Measurements from ENCODE around the gene DIAPH2.
"Not testable (repeated sequence)": the region's sequence is repeated elsewhere in the genome, so short reads cannot be mapped to it uniquely, and the experiment has no call there.

DIAPH2 gene

GRCh38 chrX:96707804-96708203 lies 23.2 kb downstream of the DIAPH2 start:
- Histone ChIP-seq H4K20me1 (ENCODE audit: insufficient read depth, low read length, poor library complexity, severe bottlenecking) (no peaks in the 10 kb centered on the region), H3K27me3 (ENCODE audit: insufficient read depth, low read length, poor library complexity, severe bottlenecking) (no peaks in the 10 kb centered on the region), H3K9ac (ENCODE audit: low read depth, low read length, poor library complexity, severe bottlenecking) (no peak overlapping the region), H2AFZ (ENCODE audit: low read length) (no peak overlapping the region), H3K4me2 (ENCODE audit: low read depth, low read length, poor library complexity, severe bottlenecking) (no peak overlapping the region), H3K9me3 (ENCODE audit: insufficient read depth, low read depth, low read length) (no peaks in the 10 kb centered on the region), H3K4me3 (ENCODE audit: low read length, poor library complexity, severe bottlenecking) (no peak overlapping the region), H3K4me1 (ENCODE audit: insufficient read depth, low read length, poor library complexity, severe bottlenecking) (no peaks in the 10 kb centered on the region), H3K36me3 (ENCODE audit: insufficient read depth, low read length) (no peaks in the 10 kb centered on the region), H3F3A (ENCODE audit: low read depth) (no peaks in the 10 kb centered on the region), H3K79me2 (ENCODE audit: insufficient read depth, low read length) (no peaks in the 10 kb centered on the region), H3K9me2 (replicated peaks; ENCODE audit: low read depth, low read length) (no peaks in the 10 kb centered on the region)
- no peak for TF ChIP-seq EZH2phosphoT487 (IDR thresholded peaks at IDR 0.05; ENCODE audit: borderline replicate concordance)
- TF ChIP-seq CTCF (conservative IDR thresholded peaks at IDR 0.05; ENCODE audit: low read length), result no peak

GRCh38 chrX:96710031-96710430 lies 25.4 kb downstream of the DIAPH2 start:
- Histone ChIP-seq H4K20me1 (ENCODE audit: insufficient read depth, low read length, poor library complexity, severe bottlenecking) (no peaks in the 10 kb centered on the region), H3K4me1 (ENCODE audit: insufficient read depth, low read length, poor library complexity, severe bottlenecking) (no peaks in the 10 kb centered on the region), H3K27me3 (ENCODE audit: insufficient read depth, low read length, poor library complexity, severe bottlenecking) (no peaks in the 10 kb centered on the region), H3K4me2 (ENCODE audit: low read depth, low read length, poor library complexity, severe bottlenecking) (no peak overlapping the region), H2AFZ (ENCODE audit: low read length) (no peak overlapping the region), H3K9me3 (ENCODE audit: insufficient read depth, low read depth, low read length) (no peaks in the 10 kb centered on the region), H3K36me3 (ENCODE audit: insufficient read depth, low read length) (no peaks in the 10 kb centered on the region), H3K4me3 (ENCODE audit: low read length, poor library complexity, severe bottlenecking) (no peak overlapping the region), H3K79me2 (ENCODE audit: insufficient read depth, low read length) (no peaks in the 10 kb centered on the region), H3K9ac (ENCODE audit: low read depth, low read length, poor library complexity, severe bottlenecking) (no peak overlapping the region), H3F3A (ENCODE audit: low read depth) (no peaks in the 10 kb centered on the region), H3K9me2 (replicated peaks; ENCODE audit: low read depth, low read length) (no peaks in the 10 kb centered on the region)
- no peak for TF ChIP-seq CTCF (conservative IDR thresholded peaks at IDR 0.05; ENCODE audit: low read length)

- no peaks in the 10 kb centered on the region for H3K79me2 ChIP-seq (ENCODE audit: insufficient read depth, low read length)
- TF ChIP-seq CTCF (conservative IDR thresholded peaks at IDR 0.05; ENCODE audit: low read length), result no peak
- no peak for TF ChIP-seq EZH2phosphoT487 (IDR thresholded peaks at IDR 0.05; ENCODE audit: borderline replicate concordance)
These were observed 28.7 kb downstream of the DIAPH2 start for GRCh38 chrX:96713303-96713702.

DNA sequence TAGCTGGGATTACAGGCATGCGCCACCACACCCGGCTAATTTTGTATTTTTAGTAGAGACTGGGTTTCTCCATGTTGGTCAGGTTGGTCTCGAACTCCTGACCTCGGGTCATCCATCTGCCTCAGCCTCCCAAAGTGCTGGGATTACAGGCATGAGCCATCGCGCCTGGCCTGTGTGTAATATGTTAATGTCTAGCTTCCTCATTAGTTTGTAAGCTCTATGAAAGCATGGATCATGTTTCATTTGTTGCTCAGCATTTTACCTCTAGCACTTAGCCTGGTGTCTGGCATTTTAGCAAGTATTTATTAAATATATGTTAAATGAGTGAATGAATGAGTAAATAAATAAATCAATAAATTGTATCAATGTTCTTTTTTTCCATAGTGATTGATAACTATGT lies 29.8 kb downstream of the DIAPH2 start:
- not testable (repeated sequence) for H3K9me3 ChIP-seq (ENCODE audit: insufficient read depth, low read depth, low read length); H3K4me2 ChIP-seq (ENCODE audit: low read depth, low read length, poor library complexity, severe bottlenecking); H3K79me2 ChIP-seq (ENCODE audit: insufficient read depth, low read length); H3K9ac ChIP-seq (ENCODE audit: low read depth, low read length, poor library complexity, severe bottlenecking); H3K4me1 ChIP-seq (ENCODE audit: insufficient read depth, low read length, poor library complexity, severe bottlenecking); H3F3A ChIP-seq (ENCODE audit: low read depth); H4K20me1 ChIP-seq (ENCODE audit: insufficient read depth, low read length, poor library complexity, severe bottlenecking); H2AFZ ChIP-seq (ENCODE audit: low read length); H3K27me3 ChIP-seq (ENCODE audit: insufficient read depth, low read length, poor library complexity, severe bottlenecking); H3K9me2 ChIP-seq (replicated peaks; ENCODE audit: low read depth, low read length); H3K4me3 ChIP-seq (ENCODE audit: low read length, poor library complexity, severe bottlenecking); H3K36me3 ChIP-seq (ENCODE audit: insufficient read depth, low read length)

More at GRCh38 chrX:96713303-96713702, 28.7 kb downstream of the DIAPH2 start:
- Histone ChIP-seq H3K4me1 (ENCODE audit: insufficient read depth, low read length, poor library complexity, severe bottlenecking) (no peaks in the 10 kb centered on the region), H3F3A (ENCODE audit: low read depth) (no peaks in the 10 kb centered on the region), H3K4me3 (ENCODE audit: low read length, poor library complexity, severe bottlenecking) (no peak overlapping the region), H3K9me2 (replicated peaks; ENCODE audit: low read depth, low read length) (no peaks in the 10 kb centered on the region), H2AFZ (ENCODE audit: low read length) (no peak overlapping the region), H3K9me3 (ENCODE audit: insufficient read depth, low read depth, low read length) (no peaks in the 10 kb centered on the region), H3K27me3 (ENCODE audit: insufficient read depth, low read length, poor library complexity, severe bottlenecking) (no peaks in the 10 kb centered on the region), H4K20me1 (ENCODE audit: insufficient read depth, low read length, poor library complexity, severe bottlenecking) (no peaks in the 10 kb centered on the region), H3K4me2 (ENCODE audit: low read depth, low read length, poor library complexity, severe bottlenecking) (no peak overlapping the region), H3K36me3 (ENCODE audit: insufficient read depth, low read length) (no peaks in the 10 kb centered on the region), H3K9ac (ENCODE audit: low read depth, low read length, poor library complexity, severe bottlenecking) (no peak overlapping the region)
